GM19463 (cell line): ENCODE results near the gene EPS8L1.
"Not testable (repeated sequence)": the region's sequence is repeated elsewhere in the genome, so short reads cannot be mapped to it uniquely, and the experiment has no call there.

Experiments used
- ATAC-seq: cut with Tn5 transposase; IDR thresholded peaks from one replicate; pipeline ENCODE4 v1.9.1; 2021; ENCODE audit warnings: mild to moderate bottlenecking, moderate library complexity; ENCODE audit not compliant: unreplicated experiment

Gene EPS8L1

DNA sequence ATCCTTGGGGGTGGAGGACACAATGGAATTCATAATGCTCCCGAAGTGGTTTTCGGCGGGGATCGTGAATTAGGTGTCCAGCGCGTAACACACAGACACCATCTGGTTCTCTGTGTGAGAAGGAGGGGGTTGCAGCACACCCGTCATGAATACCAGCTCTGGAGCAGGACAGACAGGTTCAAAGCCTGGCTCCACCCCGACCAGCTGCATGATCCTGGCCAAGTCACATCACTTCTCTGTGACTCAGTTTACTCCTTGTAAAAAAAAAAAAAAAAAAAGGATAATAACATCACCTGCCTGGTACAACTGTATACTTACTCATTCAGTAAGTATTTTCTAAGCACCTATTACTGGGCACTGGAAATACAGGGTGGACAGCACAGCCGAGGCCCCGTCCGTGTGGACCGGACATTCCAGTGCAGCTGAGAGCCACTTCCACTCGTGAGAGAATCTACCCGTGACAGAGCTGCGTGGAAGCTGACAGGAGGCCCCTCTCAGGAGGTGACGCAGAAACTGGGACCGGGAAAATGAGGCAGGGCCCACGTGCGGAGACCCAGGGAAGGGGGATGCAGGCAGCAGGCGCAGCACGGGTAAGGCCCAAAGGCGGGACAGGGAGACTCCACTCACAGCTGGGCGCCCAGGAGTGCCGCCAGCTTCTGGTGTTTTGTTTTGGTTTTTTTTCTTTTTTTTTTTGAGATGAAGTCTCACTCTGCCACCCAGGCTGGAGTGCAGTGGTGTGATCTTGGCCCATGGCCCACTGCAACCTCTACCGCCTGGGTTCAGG, 24.7 kb upstream of the EPS8L1 start:
- ATAC-seq: no peak

DNA sequence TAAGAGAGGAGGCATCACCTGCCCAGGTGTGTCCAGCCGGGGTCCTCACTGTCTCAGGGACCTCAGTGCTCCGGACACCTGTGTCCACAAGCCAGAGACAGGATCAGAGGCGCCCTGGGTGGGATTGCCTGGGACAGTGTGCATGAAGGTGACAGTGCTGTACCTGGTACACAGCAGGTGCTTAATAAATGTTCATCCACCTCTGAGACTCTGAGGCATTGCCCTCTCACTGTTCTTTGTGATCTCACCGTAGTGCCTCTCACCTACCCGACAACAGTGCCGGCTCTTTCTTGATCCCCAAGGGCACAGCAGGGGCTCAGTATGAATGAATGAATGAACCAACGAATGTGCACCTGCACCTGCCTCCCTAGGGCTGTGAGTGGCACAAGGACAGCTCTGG, 21.9 kb upstream of the EPS8L1 start:
- ATAC-seq: no peak

DNA sequence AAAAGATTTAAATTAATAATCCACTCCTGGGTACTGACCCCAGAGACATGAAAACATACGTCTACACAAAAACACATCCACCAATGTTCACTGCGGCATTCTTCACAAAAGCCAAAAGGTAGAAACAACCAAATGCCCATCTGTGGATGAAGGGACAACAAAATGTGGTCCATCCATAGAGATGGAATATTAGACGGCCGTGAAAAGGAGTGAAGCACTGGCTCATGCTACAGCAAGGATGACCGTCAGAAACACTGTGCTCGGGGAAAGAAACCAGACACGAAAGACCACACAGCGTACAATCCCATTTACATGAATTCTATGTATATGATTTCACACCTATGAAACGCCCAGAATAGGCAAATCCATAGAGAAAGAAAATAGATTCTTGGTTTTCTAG, 18.8 kb upstream of the EPS8L1 start:
- ATAC-seq: no peak

DNA sequence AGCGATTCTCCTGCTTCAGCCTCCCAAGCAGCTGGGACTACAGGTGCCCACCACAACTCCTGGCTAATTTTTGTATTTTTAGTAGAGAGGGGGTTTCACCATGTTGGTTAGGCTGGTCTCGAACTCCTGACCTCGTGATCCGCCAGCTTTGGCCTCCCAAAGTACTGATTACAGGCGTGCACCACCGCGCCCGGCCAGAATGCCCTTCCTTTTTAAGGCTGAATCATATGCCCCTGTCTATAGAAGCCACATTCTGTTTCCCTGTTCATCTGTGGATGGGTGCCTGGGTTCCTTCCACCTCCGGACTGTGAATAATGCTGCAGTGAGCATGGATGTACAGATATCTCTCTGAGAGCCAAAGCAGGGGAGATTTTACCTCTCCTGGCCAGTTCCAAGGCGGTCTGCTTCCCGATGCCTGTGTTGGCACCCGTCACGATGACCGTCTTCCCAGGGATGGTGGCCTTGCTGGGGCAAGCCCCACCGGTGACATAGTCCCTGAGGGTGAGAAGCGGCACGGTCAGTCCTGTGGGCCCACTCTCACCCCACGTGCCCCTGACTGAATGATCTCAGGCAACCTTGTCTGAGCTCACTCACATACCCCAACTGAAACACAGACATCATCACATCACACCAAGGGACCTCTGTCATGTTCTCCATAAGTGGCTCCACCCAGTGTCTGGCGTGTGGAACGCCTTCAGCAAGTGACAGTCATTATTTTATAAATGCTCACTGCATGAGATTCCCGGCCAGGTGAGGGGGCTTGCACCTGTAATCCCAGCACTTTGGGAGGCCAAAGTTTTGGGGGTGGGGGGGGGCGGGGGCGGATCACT, 16.7 kb upstream of the EPS8L1 start:
- ATAC-seq: no peak

DNA sequence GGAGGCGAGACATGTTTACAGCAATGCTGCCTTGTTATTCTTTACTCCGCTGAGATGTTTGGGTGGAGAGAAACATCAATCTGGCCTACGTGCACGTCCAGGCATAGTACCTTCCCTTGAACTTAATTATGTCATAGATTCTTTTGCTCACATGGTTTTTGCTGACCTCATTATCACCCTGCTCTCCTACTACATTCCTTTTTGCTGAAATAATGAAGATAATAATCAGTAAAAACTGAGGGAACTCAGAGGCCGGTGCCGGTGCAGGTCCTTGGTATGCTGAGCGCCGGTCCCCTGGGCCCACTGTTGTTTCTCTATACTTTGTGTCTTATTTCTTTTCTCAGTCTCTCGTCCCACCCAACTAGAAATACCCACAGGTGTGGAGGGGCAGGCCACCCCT, 15.4 kb upstream of the EPS8L1 start:
- ATAC-seq: not testable (repeated sequence)

DNA sequence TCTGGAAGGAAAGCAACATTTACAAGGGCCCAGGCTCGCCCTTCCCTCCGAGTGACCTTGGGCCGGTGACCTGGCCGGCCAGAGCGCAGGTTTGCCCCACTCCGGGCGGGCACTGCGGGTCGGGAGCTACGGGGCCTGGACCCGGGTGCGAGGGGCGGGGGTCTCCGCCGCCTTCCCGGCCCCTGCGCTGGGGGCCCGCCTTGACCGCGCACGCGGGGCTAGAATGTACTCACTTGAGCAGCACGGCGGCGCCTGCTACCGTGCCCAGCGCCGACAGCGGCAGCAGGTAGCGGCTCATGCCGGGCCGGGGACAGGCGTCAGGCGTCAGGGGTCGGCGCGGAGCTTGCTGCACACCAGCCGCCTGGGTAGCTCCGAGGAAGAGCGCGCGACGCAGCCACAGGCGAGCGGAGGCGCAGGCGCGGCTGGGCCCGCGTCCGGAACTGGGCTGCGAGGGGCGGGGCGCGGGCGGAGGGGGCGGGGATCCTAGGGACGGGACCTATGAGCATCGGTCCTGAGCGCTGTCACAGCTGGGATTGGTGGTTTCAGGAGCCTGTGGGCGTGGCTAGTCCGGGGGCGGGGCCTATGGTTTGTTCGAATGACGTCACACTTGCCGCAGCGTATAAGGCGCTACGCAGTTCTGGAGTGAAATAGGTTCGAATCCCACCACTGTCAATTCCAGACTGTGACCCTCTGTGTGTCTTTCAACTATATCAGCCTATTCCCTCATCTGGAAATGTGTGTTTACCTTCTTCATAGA, 12.8 kb upstream of the EPS8L1 start, which contains the start of gene RDH13:
TSS of gene RDH13 (minus strand) at position 414 of the 757 bp plus-strand sequence. CDS start at position 298, 116 bp downstream.
- peak; percentile 93 for ATAC-seq

DNA sequence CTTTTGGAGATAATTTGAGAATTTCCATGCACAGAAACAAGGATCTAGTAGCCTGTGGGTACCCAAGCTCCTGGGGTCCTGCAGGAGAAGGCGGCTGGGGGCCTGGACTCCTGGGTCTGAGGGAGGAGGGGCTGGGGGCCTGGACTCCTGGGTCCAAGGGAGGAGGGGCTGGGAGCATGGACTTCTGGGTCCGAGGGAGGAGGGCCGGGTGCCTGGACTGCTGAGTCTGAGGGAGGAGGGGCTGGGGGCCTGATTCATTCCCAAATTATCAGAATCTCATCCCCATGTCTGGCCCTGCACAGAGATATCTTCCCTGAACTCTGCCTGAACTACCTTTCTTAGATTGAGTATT, 12.2 kb upstream of the EPS8L1 start:
- no peak for ATAC-seq

DNA sequence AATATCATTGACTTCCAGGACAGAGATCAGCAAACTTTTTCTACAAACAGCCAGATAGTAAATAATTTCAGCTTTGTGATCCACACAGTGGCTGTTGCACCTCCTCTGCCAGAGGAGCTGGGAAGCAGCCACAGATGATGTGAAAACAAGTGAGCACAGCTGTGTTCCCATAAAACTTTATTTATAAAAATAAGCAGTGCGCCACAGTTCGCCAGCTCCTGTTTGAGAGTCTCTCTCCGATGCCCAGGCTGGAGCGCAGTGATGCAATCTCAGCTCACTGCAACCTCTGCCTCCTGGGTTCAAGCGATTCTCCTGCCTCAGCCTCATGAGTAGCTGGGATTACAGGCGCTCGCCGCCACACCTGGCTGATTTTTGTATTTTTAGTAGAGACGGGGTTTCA, 10.2 kb upstream of the EPS8L1 start:
- ATAC-seq: not testable (repeated sequence)

DNA sequence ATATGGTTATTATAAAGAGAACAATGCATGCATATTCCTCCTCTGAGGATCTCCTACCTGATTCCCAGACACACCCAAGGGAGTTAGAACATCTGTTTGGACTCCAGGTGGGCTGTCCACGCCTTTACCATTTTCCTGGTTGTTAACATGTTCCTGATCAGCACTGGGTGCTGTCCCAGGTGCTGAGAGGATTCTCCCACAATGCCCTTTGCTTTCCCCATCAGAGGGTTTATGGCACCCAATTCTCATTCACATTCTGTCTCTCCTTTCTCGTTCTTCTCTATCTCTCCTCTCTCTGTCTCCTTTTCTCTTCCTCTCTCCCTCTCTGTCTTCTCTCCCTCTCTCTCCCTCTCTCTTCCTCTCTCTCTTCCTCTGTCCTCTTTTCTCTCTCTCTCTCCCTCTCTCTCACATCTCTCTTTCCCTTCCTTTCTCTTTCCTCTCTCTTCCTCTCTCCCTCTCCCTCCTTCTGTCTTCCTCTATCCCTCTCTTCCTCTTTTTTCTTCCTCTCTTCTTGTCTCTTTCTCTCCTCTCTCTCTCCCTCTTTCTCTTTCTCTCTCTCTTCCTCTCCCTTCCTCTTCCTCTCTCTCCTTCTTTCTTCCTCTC, 9.5 kb upstream of the EPS8L1 start:
- ATAC-seq: no peak

DNA sequence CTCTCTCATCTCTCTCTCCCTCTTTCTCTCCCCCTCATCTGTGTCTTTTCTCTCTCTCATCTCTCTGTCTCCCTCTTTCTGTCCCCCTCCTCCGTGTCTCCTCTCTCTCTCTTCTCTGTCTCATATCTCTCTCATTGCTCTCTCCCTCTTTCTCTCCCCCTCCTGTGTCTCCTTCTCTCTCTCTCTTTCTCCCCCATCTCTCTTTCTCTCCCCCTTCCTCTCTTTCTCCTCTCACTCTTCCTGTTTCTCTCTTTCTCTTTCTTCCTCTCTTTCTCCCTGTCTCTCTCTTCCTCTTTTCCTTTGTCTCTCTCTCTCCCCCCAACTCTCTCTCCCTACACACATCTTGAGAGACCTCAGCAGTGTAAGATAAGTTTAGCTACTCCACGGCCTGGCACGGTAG, 7.8 kb upstream of the EPS8L1 start:
- ATAC-seq: no peak

DNA sequence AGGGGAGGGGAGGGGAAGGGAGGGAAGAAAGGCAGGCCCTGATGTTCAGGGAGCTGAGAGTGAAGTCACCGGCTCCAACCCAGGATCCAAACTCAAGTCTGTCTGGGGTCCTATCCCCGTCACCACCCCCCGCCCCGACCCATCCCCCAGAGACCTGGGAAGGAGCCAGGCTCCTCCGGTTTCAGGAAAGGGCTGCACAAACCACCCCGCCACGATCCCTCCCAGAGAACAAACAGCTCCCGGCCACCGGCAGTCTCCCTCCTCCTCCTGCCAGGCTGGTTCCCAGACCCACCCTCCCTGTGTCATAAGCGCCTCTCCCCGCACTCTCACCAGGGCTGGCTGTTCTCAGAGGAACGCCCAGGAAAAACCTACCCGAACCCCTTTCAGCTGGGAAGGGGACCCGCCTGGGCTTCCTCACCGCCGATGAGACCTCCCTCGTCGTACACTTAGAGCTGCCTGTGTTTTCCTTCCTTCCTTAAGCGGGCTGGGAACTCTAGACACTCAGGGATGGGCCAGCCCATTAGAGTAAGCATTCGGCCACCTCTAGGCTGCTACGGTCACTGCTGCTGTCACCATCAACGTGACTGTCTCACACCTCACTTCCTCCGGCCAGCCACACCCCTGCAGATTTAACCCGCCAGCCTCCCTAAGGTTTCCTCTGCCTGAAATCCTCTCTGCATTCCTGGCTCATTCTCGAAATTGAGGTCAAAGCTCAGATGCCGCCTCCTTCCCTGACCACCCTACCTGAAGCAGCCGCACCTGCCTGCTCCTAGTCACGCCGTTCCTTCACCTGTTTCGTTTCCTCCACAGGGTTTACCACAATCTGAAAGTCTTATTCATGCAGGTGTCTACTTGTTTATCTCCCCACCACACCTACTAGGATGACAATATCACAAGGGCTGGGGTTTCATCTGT, 6.5 kb upstream of the EPS8L1 start:
- ATAC-seq: no peak

DNA sequence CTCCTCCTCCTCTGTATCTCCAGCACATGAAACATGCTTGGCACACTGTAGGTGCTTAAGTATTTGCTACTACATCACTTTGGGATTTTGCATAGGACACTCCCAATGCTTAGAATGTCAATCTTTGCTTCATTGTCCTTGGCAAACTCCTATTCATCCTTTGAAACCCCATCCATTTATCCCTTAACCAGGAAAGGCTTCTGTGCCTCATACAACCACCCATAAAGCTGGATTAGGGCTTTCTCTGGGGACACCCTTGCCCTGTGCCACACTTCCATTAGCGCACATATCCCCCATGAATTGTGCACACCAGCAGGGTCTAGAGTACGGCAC, 5.8 kb upstream of the EPS8L1 start:
- no peak for ATAC-seq

DNA sequence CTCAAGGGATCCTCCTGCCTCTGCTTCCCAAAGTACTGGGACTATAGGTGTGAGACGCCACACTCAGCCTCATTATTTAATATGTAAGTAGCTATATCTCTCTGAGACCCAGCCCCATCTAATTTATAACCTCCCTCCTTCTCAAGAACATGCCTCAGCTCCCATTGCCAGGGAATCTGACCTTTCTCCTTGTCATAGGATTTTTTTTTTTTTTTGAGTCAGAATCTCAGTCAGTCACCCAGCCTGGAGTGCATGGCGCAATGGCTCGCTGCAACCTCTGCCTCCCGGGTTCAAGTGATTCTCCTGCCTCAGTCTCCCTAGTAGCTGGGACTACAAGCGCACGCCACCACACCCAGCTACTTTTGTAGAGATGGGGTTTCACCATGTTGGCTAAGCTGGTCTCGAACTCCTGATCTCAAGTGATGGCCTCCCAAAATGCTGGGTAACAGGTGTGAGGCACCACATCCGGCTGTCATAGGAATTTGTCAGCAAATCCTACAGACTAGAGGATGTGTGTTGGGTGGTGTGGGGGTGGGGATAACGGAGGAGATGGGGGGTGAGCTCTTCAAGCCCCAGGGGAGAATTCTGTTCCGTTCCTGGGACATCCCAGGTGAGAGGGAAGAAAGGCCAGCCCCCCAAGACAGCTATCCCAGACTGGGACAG, 5.1 kb upstream of the EPS8L1 start:
- ATAC-seq: no peak

DNA sequence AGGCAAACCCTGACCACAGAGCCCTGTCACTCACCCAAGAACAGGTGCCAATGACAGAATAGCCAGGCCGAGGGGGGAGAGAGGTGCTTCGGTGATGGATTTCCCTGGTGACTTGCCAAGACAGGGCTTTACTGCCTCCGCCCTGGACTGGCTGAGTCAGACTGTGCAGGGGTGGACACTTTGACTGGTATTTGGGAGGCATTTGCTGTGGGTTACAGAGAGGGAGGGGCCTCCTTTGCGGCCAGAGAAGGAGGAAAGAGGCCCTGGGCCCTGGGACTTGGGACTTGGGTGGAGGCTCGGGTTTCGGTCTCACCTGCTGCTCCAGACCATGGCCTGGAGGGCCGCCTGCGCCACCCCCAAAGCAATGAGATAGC, 4.6 kb upstream of the EPS8L1 start:
- ATAC-seq: no peak

DNA sequence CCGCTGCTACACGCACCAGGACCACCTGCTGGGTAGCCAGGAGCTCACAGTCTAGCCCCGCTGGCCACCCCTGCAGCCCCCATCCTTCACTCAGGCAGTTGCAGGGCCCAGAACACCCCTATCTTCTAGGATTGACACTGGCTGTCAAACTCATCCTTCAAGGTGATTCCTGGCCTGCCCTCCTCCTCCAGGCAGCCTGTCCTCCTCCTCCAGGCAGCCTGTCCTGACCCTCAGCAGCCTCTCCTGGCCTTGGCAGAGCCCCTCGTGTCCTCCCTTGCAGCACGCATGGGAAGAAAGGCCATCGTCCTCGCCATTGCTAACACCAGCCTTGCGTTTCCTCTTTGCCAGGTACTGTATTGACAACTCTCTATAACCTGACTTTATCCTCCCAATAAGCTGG, 3.8 kb upstream of the EPS8L1 start:
- no peak for ATAC-seq

DNA sequence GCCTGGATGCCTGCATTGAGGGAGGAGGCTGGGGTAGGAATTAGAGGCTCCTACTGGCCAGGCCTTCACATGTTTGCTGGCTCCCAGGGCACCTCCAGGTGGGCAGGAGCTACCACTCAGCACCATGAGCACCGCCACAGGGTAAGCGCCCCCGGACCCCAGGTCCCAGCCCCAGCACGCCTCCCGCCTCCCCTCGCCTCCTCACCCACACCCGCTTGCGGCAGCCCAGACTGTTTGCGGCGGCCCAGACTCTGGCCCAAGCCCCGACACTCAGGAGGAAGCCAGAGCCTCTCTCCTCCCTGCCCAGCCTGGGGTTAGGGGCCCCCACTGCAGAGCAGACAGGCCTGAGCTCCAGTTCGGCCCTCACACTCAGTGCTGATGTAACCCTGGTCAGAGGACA, 652 bp downstream of the EPS8L1 start:
- no peak for ATAC-seq

DNA sequence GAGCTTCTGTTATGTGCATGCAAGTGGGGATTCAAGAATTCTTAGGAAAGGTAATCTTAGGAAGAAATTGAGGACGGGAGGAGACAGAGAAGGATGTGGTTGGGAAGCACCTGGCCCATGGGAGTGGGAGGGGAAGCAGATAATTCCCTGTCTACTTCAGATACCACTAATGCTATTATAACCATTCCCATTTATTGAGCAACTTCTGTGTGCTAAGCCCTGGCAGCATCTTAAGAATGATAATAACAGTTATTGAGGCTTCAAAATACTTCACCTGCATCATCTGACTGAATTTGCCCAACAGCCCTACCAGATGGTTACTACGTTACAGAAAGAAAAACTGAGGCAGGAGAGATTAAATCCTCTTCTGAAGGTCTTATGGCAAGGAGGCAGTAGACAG, 1.4 kb downstream of the EPS8L1 start:
- no peak for ATAC-seq

DNA sequence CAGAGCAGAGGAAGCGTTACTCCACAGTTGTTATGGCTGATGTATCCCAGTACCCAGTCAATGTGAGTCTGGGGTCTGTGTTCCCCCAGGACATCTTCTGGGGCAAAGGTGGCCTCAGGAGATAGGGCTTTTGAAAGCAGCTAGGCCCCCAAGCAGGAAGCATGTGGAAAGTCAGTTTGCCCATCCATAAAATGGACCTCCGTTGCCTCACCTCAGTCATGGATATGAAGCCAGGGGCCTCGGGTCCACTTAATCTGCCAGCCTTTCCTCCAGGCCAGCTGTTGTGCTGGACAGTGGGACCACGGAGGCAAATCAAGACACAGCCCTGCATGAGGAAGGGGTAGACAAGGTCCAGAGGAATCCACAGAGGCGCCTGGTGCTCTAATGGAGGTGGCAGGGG, 3.3 kb downstream of the EPS8L1 start:
- no peak for ATAC-seq

DNA sequence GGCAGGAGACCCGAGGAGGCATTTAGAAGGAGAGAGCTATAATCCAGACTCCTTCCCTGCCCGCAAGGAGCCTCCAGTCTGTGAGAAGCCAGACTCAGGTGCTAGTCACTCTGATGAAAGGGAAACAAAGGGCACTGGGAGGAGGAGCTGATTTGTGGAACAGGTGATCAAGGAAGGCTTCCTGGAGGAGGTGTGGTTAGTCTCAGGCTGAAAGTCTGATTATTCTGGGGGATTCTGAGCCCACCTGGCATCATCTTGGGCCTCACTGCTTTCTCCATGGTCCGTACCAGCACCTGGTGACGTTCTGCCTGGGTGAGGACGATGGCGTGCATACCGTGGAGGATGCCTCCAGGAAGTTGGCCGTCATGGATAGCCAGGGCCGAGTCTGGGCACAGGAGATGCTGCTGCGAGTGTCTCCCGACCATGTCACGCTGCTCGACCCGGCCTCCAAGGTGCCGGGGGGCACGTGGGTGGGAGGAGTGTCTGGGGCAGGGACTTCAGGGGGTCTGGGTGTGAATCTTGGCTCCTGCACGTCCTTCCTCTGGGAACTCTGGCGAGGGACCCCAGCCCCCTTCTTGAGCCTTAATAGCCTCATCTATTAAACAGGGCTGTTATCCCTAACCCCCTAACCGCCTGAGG, 3.9 kb downstream of the EPS8L1 start:
- no peak for ATAC-seq
